Mesendoderm (in vitro differentiated cells): ENCODE results near the gene ERICH6B.
A peak's percentile ranks its signal among the peaks of the same experiment; 100 is the strongest.

ENCODE experiments used
- DNase-seq: peaks from one replicate; pipeline ENCODE4 v3.0.0; 2013
- H2AK5ac ChIP-seq: 2 replicates; pipeline ENCODE4 v1.6.1; 2013; ENCODE audit warnings: low read length, inconsistent platforms
- H2BK120ac ChIP-seq: 2 replicates; pipeline ENCODE4 v1.6.1; 2013; ENCODE audit warnings: low read depth, mild to moderate bottlenecking, low read length, moderate library complexity, mixed read lengths
- H2BK15ac ChIP-seq: replicated peaks from 2 replicates; pipeline ENCODE4 v1.6.1; 2013; ENCODE audit warnings: low read depth, mild to moderate bottlenecking, moderate library complexity
- H2BK5ac ChIP-seq: 2 replicates; pipeline ENCODE4 v1.6.1; 2013; ENCODE audit warnings: low read length, inconsistent platforms
- H3K18ac ChIP-seq: 2 replicates; pipeline ENCODE4 v1.6.1; 2013; ENCODE audit warnings: mild to moderate bottlenecking, low read length, mixed read lengths
- H3K23ac ChIP-seq: one replicate; pipeline ENCODE4 v1.6.1; 2013; ENCODE audit warnings: low read length
- H3K27ac ChIP-seq: 2 replicates; pipeline ENCODE4 v1.5.1; 2013; ENCODE audit warnings: low read depth, mild to moderate bottlenecking, inconsistent platforms, low read length, moderate library complexity
- H3K27me3 ChIP-seq: 2 replicates; pipeline ENCODE4 v1.6.1; 2013; ENCODE audit warnings: low read length, control low read depth, mild to moderate bottlenecking, inconsistent platforms; ENCODE audit not compliant: insufficient read depth, poor library complexity
- H3K36me3 ChIP-seq: 2 replicates; pipeline ENCODE4 v1.6.1; 2013; ENCODE audit warnings: low read length, inconsistent platforms; ENCODE audit not compliant: control insufficient read depth, insufficient read depth
- H3K4ac ChIP-seq: one replicate; pipeline ENCODE4 v1.6.1; 2013; ENCODE audit warnings: low read depth, mild to moderate bottlenecking, low read length, moderate library complexity
- H3K4me1 ChIP-seq: 2 replicates; pipeline ENCODE4 v1.6.1; 2013; ENCODE audit warnings: low read depth, low read length, inconsistent platforms; ENCODE audit not compliant: control insufficient read depth
- H3K4me2 ChIP-seq: 2 replicates; pipeline ENCODE4 v1.6.1; 2013; ENCODE audit warnings: low read length
- H3K4me3 ChIP-seq: 2 replicates; pipeline ENCODE4 v1.5.1; 2013; ENCODE audit warnings: mild to moderate bottlenecking, low read length
- H3K56ac ChIP-seq: one replicate; pipeline ENCODE4 v1.6.1; 2013; ENCODE audit warnings: low read length
- H3K79me1 ChIP-seq: 2 replicates; pipeline ENCODE4 v1.6.1; 2013; ENCODE audit warnings: low read length, inconsistent platforms
- H3K79me2 ChIP-seq: 2 replicates; pipeline ENCODE4 v1.6.1; 2013; ENCODE audit warnings: mild to moderate bottlenecking, low read length; ENCODE audit not compliant: control insufficient read depth, insufficient read depth
- H3K9ac ChIP-seq: 2 replicates; pipeline ENCODE4 v1.6.1; 2013; ENCODE audit warnings: low read length, inconsistent platforms
- H4K5ac ChIP-seq: one replicate; pipeline ENCODE4 v1.6.1; 2013; ENCODE audit warnings: low read length
- H4K8ac ChIP-seq: one replicate; pipeline ENCODE4 v1.6.1; 2013; ENCODE audit warnings: low read depth, mild to moderate bottlenecking, control low read depth, low read length, moderate library complexity
- WGBS: extraction: QIAGEN DNeasy Blood & Tissue Kit; methylation state at CpG from one replicate; pipeline ENCODE4 v1.1.7; 2013; ENCODE audit warnings: low lambda C conversion rate, missing lambda C conversion rate; ENCODE audit not compliant: insufficient coverage; ENCODE audit errors: extremely low coverage; 5-methylcytosine and 5-hydroxymethylcytosine counted together

Gene ERICH6B

DNA sequence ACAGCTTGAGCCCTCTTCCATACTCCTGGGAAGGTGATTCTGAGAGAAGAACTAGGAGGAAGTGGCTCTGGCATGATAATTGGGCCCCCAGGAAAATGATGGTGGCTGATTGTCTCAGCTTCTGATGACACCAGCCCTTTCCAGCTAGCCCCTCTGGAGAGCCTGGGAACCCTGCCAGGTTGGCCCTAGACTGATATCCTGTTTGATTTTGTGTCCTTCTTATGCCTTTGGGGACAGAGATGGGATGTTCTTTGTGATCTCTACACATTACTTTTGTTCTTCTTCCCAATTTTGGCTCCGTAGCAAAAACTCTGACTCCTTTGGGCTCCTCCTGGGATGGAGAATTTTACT is 39.7 kb downstream of the ERICH6B start:
- no CpG with 5 or more reads among the region's 1 CpG for WGBS

DNA sequence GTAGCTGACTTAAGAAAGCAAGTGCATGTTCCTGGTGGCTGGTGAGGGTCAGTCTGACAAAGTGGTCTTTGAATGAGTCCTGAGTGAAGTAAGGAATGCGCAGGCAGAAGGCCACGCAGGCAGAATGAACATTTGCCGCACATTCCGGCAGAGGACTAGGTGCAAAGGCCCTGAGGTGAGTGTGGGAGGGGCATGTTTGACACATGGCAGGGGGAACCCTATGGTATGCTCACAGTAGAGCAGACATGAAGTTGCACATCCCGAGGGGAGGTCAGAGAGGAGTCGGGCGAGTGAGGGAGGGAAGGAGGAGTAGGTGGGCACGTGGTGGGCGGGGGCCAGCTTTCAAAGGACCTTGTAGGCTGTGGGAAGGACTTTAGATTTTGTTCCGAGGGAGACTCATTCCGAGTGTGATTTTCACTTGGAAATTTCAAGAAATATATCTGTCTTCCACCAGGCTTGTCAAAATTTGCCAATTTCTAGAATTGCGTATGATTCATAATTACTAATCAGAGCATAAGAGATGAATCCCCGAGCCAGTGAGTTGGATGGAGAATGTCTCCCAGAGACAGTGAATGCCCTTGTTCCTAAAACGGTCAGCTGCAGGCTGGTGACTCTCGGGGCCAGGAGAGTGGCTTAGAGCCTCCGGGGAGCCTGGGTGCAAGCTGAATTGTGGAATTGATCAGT is 40.3 kb downstream of the ERICH6B start:
- no peaks in the 10 kb centered on the region for H3K27me3 ChIP-seq
- H3K23ac ChIP-seq: no peak overlapping the region
- no peak overlapping the region for H3K4ac ChIP-seq
- no peak overlapping the region for H2BK15ac ChIP-seq
- no peak overlapping the region for H2BK120ac ChIP-seq
- DNase-seq: no peak
- no peak overlapping the region for H4K5ac ChIP-seq
- H3K9ac ChIP-seq: no peak overlapping the region
- no peak overlapping the region for H2AK5ac ChIP-seq
- WGBS: no CpG with 5 or more reads among the region's 16 CpGs
- no peak overlapping the region for H3K56ac ChIP-seq
- H3K4me2 ChIP-seq: no peak overlapping the region
- H4K8ac ChIP-seq: no peak overlapping the region
- H3K4me1 ChIP-seq: no peaks in the 10 kb centered on the region
- H3K18ac ChIP-seq: no peak overlapping the region
- no peak overlapping the region for H3K4me3 ChIP-seq
- no peak overlapping the region for H2BK5ac ChIP-seq
- H3K79me2 ChIP-seq: no peaks in the 10 kb centered on the region
- no peaks in the 10 kb centered on the region for H3K79me1 ChIP-seq
- H3K36me3 ChIP-seq: no peaks in the 10 kb centered on the region
- H3K27ac ChIP-seq: no peak overlapping the region

More for the DNA sequence above, 39.7 kb downstream of the ERICH6B start:
- Histone ChIP-seq H3K4me1 (no peaks in the 10 kb centered on the region), H3K23ac (no peak overlapping the region), H2BK120ac (no peak overlapping the region), H2BK5ac (no peak overlapping the region), H3K56ac (no peak overlapping the region), H3K4me2 (no peak overlapping the region), H3K36me3 (no peaks in the 10 kb centered on the region), H2AK5ac (no peak overlapping the region), H3K79me1 (no peaks in the 10 kb centered on the region), H4K5ac (no peak overlapping the region), H3K27ac (no peak overlapping the region), H4K8ac (no peak overlapping the region), H3K9ac (no peak overlapping the region), H3K4ac (no peak overlapping the region), H2BK15ac (no peak overlapping the region), H3K79me2 (no peaks in the 10 kb centered on the region), H3K4me3 (no peak overlapping the region), H3K18ac (no peak overlapping the region), H3K27me3 (no peaks in the 10 kb centered on the region)
- DNase-seq: no peak

DNA sequence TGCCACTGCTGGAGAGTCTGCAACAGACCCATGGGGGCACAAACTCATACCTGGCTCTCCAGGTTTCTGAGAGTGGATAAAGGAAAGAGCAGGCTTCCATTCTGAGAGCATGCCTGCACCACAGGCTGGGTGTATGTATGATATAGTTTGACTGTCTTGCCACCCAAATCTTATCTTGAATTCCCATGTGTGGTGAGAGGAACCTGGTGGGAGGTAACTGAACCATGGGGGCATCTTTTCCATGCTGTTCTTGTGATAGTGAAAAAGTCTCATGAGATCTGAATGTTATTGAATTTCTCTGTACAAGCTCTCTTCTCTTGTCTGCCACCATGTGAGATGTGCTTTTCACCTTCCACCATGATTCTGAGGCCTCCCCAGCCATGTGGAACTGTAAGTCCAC is 50.2 kb downstream of the ERICH6B start:
- H4K8ac ChIP-seq: no peak overlapping the region
- no peak overlapping the region for H2BK120ac ChIP-seq
- no peaks in the 10 kb centered on the region for H3K36me3 ChIP-seq
- H3K9ac ChIP-seq: no peak overlapping the region
- H2AK5ac ChIP-seq: no peak overlapping the region
- no peaks in the 10 kb centered on the region for H3K79me1 ChIP-seq
- H3K4ac ChIP-seq: no peak overlapping the region
- H3K56ac ChIP-seq: no peak overlapping the region
- no peak overlapping the region for H3K23ac ChIP-seq
- H2BK15ac ChIP-seq: no peak overlapping the region
- H3K4me2 ChIP-seq: no peak overlapping the region
- no peak overlapping the region for H3K4me3 ChIP-seq
- no peaks in the 10 kb centered on the region for H3K79me2 ChIP-seq
- no peak overlapping the region for H3K27ac ChIP-seq
- no peaks in the 10 kb centered on the region for H3K27me3 ChIP-seq
- no peak for DNase-seq
- no peak overlapping the region for H2BK5ac ChIP-seq
- no peak overlapping the region for H4K5ac ChIP-seq
- H3K18ac ChIP-seq: no peak overlapping the region
- no peaks in the 10 kb centered on the region for H3K4me1 ChIP-seq

DNA sequence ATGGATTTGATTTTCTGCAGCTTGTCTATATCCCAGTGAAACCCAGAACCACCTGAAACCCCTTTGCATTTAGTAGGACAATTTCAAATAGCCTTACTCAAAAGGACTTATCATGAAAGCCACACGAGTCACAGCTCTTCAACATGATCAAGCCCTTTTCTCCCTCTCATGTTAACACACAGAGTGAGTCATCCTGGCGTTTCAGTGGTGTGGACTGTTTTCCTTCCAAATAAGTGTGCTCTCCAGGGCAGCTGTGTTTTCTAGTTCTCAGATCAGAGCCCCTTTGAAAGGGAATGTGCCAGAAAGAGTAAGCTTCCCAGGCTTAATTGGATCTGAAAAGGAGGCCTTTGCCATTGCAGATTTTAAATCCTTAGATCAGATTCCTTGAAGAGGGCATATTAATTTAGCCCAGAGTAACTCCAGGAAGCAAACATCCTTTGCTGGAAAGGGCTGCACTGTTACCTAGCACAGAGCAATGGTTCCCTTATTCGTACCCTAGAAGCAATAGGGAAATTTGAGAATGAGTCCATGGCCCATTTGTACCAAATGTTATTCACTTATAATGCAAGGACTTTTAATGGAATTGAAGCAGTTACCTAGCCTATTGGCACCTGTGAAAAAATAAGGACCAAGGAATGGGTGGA is 51.3 kb downstream of the ERICH6B start:
- no peak overlapping the region for H3K4me3 ChIP-seq
- no peak overlapping the region for H2BK120ac ChIP-seq
- H3K4ac ChIP-seq: no peak overlapping the region
- H3K18ac ChIP-seq: no peak overlapping the region
- H3K36me3 ChIP-seq: no peaks in the 10 kb centered on the region
- no peak overlapping the region for H2BK15ac ChIP-seq
- no peak overlapping the region for H2BK5ac ChIP-seq
- no peak overlapping the region for H3K56ac ChIP-seq
- H3K4me1 ChIP-seq: no peaks in the 10 kb centered on the region
- H3K4me2 ChIP-seq: no peak overlapping the region
- H2AK5ac ChIP-seq: no peak overlapping the region
- DNase-seq: peak; percentile 21
- H3K79me2 ChIP-seq: no peaks in the 10 kb centered on the region
- no peak overlapping the region for H4K8ac ChIP-seq
- no peak overlapping the region for H3K27ac ChIP-seq
- no peak overlapping the region for H3K23ac ChIP-seq
- no peaks in the 10 kb centered on the region for H3K27me3 ChIP-seq
- H3K9ac ChIP-seq: no peak overlapping the region
- H3K79me1 ChIP-seq: no peaks in the 10 kb centered on the region
- no peak overlapping the region for H4K5ac ChIP-seq
- no CpG with 5 or more reads among the region's 3 CpGs for WGBS

DNA sequence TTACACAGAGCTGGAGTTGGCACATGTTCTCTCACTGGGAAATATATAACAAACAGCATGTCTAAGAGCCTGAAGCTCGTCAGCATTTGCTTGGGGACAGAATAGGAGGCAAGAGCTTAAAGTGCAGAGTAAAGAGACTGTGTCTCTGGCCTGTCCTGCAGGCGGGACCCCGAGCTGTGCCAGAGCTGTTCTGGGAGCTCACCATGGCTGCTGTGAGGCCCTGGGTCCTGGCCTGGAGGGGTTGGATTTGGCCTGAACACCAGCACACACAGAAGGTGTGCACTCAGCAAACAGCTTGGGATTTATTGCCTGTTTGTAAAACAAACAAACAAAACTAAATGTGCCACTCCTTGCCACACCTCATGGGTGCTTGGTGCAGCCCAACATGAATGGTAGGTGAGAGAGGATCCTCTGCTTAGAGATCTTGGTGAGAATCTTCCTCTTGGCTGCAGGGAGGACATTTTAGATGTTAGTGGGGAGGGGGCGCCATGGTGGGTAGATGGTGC is 60.9 kb downstream of the ERICH6B start:
- Histone ChIP-seq H3K79me1 (no peaks in the 10 kb centered on the region), H3K79me2 (no peaks in the 10 kb centered on the region), H2AK5ac (no peak overlapping the region), H3K36me3 (no peaks in the 10 kb centered on the region), H3K4me3 (no peak overlapping the region), H3K27me3 (no peaks in the 10 kb centered on the region), H4K5ac (no peak overlapping the region), H3K9ac (no peak overlapping the region), H3K4ac (no peak overlapping the region), H2BK120ac (no peak overlapping the region), H4K8ac (no peak overlapping the region), H3K56ac (no peak overlapping the region), H3K27ac (no peak overlapping the region), H2BK15ac (no peak overlapping the region), H3K18ac (no peak overlapping the region), H2BK5ac (no peak overlapping the region), H3K23ac (no peak overlapping the region), H3K4me2 (no peak overlapping the region), H3K4me1 (no peaks in the 10 kb centered on the region)
- WGBS: no CpG with 5 or more reads among the region's 4 CpGs
- no peak for DNase-seq

DNA sequence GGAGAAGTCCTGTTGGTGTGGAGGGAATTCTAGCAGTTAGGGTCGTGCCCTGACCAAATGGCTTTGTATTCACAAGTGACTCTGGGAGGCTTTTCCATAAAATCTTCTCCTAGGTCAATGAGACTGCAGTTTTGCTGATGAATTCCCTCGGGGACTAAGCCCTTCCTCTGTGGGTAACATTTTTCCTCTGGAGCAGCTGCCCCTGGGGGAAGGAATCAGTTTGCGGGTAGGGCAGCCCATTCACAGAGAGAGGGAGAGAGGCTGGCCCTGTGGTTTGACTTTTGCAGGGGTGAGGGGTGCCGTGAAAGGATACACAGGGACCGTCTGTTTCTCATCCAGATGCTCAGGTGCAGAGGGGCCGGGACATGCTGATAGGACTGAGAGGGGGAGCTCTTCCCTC is 67.3 kb downstream of the ERICH6B start:
- no peaks in the 10 kb centered on the region for H3K4me1 ChIP-seq
- H3K4me3 ChIP-seq: no peak overlapping the region
- no peak overlapping the region for H3K23ac ChIP-seq
- DNase-seq: peak; percentile 66
- H3K27ac ChIP-seq: no peak overlapping the region
- no CpG with 5 or more reads among the region's 6 CpGs for WGBS
- H3K18ac ChIP-seq: no peak overlapping the region
- H2BK5ac ChIP-seq: no peak overlapping the region
- H2BK120ac ChIP-seq: no peak overlapping the region
- H3K4ac ChIP-seq: no peak overlapping the region
- no peaks in the 10 kb centered on the region for H3K79me1 ChIP-seq
- no peak overlapping the region for H2AK5ac ChIP-seq
- H3K79me2 ChIP-seq: no peaks in the 10 kb centered on the region
- H3K9ac ChIP-seq: no peak overlapping the region
- no peak overlapping the region for H2BK15ac ChIP-seq
- H3K36me3 ChIP-seq: no peaks in the 10 kb centered on the region
- H4K8ac ChIP-seq: no peak overlapping the region
- no peak overlapping the region for H3K56ac ChIP-seq
- no peak overlapping the region for H3K4me2 ChIP-seq
- no peaks in the 10 kb centered on the region for H3K27me3 ChIP-seq
- no peak overlapping the region for H4K5ac ChIP-seq
